SK-N-MC (cell line): ENCODE measurements around the gene ARIH2.

ENCODE experiments used
- EZH2 ChIP-seq: fragments of 200-600 bp; sonication (generic); IDR thresholded peaks from one replicate; pipeline ENCODE4 v1.6.1; 2017; ENCODE audit warnings: antibody characterized with exemption
- FOXP2 ChIP-seq: optimal IDR thresholded peaks from 2 replicates; pipeline ENCODE3; 2011; ENCODE audit warnings: mild to moderate bottlenecking, moderate library complexity; ENCODE audit not compliant: insufficient read depth; ENCODE audit errors: extremely low read length, control extremely low read depth
- POLR2AphosphoS5 ChIP-seq: IDR thresholded peaks from 2 replicates; pipeline ENCODE4 v1.6.1; 2012; ENCODE audit warnings: mild to moderate bottlenecking, low read depth, low read length, borderline replicate concordance

DNA sequence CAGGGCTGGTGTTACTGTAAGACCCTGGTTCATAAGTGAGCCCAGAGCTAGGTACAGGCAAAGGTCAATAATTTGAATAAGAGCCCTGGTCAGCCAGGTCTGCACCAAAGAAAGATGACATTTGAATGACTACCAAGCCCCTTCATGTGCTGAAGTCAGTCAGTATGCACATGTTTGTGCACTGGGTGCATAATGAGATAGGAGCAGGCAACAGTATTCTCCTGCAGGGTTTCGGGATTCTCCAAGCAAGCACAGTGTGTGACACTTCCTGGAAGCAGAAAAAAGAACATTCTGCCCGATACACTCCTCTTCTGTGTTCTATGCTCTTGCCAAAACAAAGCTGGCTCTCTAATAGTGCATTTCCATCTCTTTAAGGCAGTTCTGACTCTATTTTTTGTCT is 116.0 kb downstream of the ARIH2 start:
- TF ChIP-seq POLR2AphosphoS5 (no peak), EZH2 (no peak), FOXP2 (no peak)
